HG02642 (cell line): ENCODE data around the gene LRPAP1.
"Not testable (repeated sequence)": the region's sequence is repeated elsewhere in the genome, so short reads cannot be mapped to it uniquely, and the experiment has no call there.

Source experiments
- ATAC-seq: cut with Tn5 transposase; IDR thresholded peaks from one replicate; pipeline ENCODE4 v1.9.1; 2021; ENCODE audit warnings: mild to moderate bottlenecking; ENCODE audit not compliant: unreplicated experiment, poor library complexity

LRPAP1 gene

DNA sequence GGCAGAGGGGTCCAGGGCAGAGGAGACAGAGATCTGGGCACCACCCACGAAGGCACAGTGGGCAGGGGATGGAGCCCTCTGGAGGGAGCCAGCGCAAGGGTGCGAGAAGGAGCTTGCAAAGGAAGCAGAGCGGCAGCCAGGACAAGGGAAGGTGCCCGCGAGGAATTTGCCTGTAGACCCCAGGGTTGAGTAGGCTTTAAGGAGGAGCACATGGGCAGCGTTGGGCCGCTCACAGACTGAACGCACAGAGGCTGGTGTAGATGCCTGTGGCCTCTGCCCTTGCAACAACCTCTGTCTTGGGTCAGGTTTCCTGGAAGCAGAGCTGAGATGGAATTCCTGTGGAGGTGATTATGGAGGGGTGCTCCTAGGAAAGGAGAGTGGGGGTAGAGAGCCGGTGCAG is 3.6 kb upstream of the LRPAP1 start:
- not testable (repeated sequence) for ATAC-seq

DNA sequence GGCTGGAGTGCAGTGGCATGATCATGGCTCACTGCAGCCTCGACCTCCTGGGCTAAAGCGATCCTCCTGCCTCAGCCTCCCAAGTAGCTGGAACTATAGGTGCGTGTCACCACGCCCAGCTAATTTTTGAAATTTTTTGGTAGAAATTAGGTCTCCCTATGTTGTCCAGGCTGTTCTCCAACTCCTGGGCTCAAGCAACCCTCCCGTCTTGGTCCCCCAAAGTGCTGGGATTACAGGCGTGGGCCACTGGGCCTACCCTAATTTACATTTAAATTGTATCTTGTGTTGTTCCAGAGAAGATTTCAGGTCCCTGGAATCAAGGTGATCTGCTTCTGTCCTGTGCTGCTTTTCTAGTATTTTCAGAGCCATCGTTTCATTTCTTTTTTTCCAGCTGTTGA is 1.2 kb upstream of the LRPAP1 start:
- ATAC-seq: no peak

DNA sequence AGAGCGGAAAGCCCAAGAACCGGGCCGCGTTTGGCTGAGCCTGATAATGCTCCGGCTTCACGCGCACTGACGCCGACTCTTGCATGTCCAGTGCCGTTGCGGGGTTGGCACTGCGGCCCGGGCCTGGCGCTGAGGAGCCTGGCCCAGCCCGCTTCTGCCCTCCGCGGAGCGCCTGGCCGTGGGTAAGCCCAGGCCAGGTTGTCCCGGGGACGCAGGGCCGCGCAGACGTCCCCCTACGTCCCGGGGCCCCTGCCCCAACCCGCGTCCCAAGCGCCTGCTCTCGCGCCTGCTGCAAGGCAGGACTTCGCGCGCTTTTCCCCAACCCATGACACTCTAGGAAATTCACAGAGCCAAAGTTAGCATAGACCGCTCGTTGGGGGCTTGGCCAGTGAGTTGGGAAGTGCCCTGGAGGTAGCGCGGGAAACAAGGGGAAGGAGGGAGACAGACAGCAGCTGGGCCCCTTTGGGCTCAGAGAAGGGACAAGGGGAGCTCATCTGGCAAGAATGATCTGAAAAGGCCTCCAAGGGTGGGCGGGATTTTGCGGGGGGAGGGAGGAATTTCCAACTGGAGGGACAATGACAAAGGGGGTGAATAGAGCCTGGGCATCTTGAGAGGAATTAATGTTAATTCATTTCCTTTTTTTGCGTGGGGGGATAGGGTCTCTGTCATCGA is 665 bp upstream of the LRPAP1 start:
- peak; percentile 16 for ATAC-seq

DNA sequence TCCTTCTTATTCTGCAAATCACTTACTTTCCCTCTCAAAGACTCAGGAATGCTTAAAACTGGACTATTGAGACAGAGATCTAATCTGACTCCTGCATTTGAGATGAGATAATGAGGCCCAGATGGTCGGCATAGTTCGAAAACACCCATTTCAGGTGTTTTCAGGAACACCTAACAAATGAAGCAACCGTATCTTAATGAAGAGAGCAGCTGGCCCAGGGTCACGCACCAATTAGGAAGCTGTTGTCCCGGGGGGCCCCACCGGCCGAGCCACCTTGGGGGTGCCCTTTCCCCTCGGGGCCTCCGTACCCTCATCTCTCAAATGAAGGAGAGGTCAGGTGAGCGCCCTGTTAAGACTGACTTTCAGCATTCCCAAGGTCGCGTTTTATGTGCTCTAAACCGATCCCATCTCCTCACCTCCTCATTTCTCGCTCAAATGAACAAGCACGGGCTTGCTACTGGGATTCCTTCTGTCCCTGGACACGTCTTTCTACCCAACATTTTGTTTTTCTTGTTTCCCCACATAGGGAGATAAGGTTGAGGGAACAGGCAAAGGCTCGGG is 824 bp downstream of the LRPAP1 start:
- no peak for ATAC-seq

DNA sequence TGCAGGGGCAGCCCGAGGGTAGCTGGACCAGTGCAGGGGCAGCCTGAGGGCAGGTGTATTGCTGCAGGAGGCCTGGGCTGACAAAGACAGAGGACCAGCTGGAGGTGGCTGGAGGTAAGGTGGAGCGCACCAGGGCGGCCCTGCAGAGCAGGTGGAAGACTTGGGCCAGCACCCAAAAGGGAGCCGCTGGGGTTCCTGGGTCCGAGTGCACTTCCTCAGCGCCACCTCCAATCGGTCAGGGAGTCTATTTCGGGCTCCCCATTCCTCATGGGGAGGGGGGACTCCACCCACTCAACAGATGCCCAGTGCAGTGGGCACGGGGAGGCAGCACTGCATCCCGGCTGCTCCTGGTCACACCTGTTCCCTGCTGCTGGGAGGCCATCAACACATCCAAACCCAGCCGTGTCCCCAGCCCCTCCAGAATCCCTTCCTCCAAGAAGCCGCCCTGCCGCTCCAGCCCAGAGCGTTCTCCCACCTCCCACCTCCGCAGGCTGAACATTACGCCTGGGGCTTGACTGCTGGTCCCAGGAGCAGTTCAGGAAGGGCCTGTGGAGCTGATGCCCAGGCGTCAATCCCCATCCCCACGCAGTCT is 1.5 kb downstream of the LRPAP1 start:
- no peak for ATAC-seq

DNA sequence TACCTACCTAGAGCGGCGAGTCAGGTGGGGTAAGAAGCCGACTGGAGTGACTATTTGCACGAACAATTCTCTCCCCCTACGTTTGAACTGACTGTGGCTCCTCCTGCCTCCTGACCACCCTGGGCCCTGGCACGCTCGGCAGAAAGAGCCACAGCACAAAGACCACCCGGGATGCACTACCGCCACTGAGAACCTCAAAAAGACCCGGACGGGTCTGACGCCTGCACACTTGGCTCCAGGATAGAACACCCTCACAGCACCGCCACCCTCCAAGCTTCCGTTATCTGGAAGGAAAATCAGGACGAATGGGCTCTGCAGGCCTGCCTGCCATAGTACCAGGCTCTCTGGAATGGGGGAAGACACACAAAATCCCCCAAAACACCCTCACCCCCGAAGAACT is 2.2 kb downstream of the LRPAP1 start:
- no peak for ATAC-seq

DNA sequence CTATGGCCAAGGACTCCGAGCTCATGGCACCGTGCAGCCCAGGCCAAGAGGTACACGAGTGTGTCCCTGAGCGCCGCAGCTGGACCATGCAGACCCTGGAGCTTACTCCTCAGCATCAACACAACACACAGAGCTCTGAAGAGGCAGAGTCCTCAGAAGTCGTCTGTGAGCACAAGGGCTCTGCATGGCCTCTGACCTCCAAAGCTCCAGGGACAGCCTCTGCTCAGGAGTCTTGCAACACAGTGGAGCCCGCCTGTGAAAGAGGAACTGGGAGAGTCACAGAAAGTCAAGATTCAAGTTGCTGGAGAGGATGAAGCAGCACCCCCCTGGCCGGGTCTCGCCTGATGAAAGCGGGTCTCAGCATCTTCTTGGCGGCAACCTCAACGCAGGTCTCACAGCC is 2.9 kb downstream of the LRPAP1 start:
- ATAC-seq: no peak

DNA sequence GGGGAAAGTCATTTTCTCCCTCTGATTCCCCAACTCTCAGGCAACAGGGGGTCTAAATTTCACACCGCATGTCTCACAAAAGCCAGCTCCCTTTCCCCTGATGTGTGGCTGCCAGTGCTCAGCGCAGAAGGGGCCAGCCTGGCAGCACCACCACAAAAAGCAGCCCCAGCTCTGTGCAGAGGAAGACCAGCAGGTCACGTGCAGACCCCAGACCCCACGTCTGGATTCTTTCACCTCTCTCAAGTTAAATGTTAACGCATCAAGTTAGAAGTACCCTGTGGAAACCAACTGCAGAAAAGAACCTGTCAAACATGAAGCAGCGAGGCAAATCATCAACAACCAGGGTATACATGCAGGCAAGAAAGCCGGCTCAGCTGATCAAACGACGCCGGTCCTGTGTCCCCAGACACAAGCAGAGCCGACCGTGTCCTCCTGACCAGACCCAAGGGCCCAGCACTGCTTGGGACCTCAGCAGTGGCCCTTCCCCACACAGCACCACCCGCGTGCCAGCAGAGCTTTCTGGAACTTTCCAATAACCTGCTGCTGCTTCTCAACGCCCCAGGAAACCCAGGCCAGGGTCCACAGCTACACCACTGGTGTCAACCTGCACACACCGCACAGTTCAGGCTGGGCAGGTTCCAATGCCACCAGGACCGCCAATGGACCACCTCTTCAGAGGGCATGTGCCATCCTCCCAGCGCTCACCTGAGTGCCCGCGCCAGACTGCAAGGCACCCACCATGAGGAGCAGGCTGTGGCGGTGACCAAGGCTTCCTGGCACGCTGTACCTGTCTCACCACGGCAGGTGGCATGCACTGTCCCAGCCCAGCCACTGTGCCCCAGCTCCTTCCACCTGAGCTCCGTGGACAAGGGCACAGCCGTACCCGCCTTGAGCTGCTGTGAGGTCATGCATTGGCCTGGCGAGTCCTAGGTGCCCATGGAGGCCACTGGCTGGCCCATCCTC is 4.0 kb downstream of the LRPAP1 start:
- no peak for ATAC-seq

DNA sequence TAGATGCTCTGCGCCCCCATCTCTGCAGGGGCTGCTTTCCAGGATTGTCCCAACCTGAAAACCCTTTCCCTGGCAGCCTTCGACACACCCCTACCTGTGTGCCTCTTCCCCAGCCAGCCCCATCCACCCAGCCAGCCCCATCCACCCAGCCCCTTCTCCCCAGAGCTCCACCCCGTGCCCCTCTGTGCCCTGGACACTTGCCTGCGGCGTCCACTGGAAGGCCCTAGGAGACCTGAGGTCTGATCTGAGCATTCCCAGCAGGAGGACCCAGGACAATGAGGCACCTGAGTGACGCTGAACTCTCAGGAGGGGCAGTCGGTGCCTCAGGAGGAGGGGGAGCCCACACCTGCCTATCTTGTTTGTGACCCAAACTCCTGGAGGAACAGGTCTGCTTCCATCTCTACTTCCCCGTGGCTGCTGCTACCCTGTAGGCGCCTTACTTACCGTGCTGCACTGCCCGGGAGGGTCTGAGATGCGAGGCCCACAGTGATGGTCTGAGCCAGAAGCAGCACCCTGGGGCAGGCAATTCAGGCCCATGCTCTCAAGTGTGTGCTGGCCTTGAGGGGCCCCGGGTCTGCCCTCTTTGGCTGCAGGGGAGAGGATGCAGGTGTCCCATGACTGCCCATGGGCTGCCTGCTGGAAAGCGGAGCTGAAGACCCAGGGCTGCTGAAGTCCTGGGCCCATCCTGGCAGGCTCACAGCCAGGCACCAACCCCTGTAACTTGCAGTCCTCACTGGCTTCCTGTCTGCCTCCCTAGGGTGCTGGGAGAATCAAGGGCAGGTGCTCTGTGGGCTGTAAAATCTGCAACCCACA is 4.9 kb downstream of the LRPAP1 start:
- ATAC-seq: no peak

DNA sequence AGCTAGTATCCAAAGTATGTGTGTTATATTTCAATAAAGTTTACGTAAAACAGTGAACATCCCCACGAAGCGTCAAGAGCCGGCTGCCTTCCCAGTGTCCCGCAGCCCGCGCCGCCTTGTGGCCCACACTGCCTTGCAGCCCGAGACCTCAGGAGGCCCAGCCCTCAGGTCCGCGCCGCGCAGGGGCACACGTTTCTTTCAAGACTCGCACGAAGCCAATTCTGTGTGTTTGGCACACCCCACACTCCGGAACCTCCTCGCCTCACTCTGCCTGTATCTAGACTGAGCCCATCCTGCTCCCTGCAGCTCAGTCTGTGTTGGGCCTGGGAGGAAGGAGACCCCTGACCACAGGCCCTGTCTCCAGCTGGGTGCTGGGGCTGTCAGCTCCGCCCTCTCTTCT is 5.8 kb downstream of the LRPAP1 start:
- no peak for ATAC-seq

DNA sequence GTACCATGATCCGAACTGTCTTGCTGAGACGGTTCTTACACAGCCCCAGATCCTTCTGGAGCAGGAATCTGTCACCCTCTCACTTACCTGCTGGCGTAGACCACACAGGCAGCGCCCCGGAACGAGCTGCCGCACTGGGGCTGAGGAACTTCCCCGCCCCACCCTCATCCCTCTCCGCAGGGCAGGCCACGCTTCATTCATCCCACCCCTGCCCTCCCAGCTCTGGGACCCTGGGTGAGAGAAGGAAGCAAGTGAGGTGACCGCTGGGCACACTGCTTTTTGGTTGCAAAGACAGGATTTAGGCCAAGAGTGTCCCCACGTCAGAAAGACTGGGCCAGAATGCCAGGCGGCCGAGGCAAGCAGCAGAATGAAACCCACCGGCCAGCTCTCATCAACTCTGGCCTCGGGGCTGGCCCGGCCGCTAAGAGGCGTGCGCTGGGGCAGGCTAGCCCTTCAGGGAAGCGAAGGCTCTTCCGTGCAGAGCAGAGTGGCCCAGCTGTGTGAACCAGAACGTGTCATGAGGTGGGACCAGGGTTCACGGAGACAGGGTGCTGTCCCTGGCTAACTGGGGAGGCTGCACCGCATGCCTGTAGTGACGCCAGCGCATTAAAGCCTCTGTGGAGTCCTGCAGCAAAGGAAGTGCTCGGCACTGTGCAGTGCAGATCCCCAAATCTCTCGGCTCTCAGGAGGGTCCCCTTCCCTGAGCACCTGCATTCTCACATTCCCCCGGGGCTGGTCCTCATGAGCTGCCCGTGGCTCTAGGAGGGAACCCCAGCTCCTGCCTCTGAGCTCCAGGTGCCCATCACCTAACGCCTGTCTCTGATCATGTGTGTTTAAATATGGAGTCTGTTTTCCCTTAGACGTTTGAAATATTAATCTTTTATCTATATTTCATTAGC is 6.4 kb downstream of the LRPAP1 start:
- ATAC-seq: no peak

DNA sequence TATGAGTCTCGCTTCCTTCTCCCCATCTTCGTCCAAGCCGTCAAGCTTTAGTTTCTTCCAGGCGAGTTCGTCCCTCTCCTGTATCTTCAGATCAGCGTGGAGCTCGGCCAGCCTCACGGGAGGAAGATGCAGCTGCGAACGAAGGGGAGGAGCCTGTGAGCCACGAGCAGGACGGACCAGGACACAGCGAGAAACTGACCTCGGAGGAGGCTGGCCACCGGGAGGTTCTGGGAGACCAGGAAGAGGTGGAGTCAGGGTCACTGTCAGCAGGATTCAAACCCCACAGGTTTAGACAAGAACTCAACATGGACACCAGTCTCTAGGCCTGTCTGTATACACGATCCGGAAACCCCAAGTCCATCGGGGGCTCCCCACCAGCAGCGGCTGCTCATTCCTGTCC is 7.3 kb downstream of the LRPAP1 start:
- no peak for ATAC-seq

DNA sequence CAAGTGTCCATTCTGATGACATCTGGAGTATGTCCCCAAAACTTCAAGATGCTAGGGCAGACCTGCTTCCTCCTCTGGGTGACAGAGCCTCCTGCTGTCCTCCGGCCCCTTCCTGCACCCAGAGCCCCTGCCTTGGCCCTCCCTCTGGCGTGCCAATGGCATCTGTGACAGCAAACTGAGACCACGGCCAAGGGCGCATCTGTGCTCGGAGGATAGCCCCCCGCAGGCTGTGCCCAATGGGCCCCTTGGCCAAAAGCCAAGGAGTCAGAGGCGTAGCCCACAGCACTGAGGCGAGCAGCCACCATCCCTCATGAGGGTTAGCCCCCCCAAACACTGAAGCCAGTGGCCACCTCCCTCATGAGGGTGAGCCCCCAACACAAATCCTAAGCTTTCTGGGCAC is 7.9 kb downstream of the LRPAP1 start:
- no peak for ATAC-seq

DNA sequence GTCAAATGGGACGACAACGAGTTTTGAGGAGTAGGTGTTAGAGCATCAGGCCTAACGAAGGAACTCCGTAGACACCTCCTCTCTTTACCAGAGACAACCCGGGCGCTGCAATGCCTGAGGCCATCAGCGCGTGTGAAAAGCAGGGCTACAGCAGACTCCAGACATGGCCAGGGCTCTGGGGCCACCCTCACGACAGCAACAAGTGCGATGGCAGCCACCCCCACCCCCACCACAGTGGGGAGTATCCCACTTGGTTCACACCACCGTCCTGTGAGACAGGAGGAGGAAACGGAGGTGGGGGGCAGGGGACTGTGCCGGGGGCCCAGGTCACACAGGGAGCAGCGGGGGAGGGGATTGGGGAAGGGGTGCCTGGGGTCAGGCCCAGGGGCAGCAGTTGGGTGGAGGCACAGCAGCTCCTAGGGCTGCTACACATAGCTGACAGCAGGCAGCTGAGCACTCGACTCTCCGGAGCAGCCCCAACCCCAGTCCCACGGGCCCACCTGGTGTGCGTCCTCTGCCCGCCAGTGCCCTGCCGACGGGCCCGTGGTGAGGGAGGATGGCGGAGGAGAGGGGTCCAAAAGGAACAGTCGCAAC is 8.5 kb downstream of the LRPAP1 start:
- no peak for ATAC-seq

DNA sequence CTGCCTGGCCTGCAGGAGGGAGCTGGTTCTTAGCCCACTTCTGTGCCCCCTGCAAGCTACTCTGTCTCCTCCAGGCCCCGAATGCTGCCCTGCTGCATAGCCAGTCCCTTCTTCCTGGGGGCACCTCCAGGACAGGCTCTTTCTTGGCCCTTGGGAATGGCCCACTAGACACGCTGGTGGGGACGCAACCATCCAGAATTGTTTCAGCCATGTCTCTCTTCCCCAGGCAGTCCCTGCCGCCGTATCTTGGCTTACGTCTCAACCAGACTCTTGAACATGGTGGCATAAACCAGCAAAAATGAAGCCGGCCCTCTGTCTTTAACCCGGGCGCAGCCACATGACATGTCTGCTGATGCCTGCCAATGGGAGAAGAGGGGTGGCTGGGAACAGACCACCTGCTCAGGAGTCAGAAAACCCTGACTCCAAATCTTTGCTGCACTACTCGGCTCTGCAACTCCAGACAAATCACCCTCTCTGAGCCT is 9.0 kb downstream of the LRPAP1 start:
- ATAC-seq: no peak

DNA sequence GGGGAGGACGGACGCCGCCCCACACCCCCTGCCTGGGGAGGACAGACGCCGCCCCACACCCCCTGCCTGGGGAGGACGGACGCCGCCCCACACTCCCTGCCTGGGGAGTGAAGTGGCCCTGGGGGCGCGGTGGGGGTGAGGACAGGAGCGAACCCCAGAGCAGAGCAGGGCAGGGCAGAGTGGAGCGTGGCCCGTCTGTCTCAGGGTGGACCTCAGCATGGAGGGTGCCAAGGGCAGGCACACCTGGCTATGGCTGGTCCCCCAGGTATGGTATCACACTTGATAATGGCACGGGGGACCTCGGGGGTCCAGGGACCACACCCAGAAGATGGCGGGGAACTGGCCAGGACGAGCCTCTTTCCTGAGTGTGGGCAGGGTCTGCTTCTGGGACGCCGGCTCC is 9.6 kb downstream of the LRPAP1 start:
- no peak for ATAC-seq

DNA sequence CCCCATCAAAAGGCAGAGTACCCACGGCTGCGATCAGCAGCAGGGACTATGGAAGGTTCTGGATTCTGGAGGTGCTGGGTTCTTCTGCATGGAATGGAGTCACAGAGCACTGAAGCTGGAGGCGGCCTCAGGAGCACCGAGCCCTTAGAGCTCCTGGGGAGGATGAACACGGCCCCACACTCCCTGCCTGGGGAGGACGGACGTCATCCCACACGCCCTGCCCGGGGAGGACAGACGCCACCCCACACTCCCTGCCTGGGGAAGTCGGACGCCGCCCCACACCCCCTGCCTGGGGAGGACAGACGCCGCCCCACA is 9.9 kb downstream of the LRPAP1 start:
- no peak for ATAC-seq

DNA sequence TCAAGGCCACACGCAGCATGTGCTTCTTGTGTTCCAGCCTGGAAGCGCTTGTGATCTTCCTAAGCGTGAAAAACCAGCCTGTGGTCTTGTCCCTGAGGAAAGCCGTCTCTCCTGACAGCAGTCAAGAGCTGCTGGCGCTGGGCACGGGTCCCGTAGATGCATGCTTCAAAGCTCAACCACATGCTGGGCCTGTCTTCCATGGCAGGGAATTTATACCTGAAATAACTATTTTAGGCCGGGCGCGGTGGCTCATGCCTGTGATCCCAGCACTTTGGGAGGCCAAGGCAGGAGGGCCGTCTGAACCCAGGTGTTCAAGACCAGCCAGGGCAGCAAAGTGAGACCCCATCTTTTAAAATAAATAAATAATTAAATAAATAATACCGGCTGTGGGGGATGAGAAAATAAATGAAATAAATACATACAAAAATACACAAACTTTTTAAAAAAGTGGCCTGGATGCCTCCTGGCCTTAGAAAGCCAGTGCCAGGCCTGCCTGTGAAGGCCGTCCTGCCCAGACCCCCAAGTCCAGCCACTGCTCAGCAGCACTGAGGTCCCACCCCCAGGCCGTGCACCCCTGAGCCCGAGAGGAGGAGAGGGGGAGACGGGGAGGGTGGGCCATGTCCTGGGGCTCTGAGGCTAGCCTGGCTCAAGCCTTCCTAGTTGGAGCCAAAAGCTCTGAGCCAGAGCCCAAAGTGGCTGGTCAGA is 10.4 kb downstream of the LRPAP1 start:
- no peak for ATAC-seq
